Occipital lobe (tissue), 2 donors: ENCODE measurements around the gene FSTL5. TPM values are rescaled to one million over a fixed set of nuclear protein-coding genes. Genes with fewer than 3 reads are reported as not detected.

Experiments used
- DNase-seq: peaks from one replicate; lab custom pipeline; 2025; lab: John Stamatoyannopoulos, UW
- total RNA-seq: library from RNA; depleted of rRNA; stranded (reverse); fragments of >200 nt; gene quantifications from one replicate; pipeline ENCODE4 v1.2.3, GENCODE V29; 2014

Gene FSTL5
- total RNA-seq, 1 donor from 2014 or later, result 60.8 TPM

GRCh38 chr4:161583549-161583948 lies 580.3 kb downstream of the FSTL5 start:
- DNase-seq, result no peak

DNA sequence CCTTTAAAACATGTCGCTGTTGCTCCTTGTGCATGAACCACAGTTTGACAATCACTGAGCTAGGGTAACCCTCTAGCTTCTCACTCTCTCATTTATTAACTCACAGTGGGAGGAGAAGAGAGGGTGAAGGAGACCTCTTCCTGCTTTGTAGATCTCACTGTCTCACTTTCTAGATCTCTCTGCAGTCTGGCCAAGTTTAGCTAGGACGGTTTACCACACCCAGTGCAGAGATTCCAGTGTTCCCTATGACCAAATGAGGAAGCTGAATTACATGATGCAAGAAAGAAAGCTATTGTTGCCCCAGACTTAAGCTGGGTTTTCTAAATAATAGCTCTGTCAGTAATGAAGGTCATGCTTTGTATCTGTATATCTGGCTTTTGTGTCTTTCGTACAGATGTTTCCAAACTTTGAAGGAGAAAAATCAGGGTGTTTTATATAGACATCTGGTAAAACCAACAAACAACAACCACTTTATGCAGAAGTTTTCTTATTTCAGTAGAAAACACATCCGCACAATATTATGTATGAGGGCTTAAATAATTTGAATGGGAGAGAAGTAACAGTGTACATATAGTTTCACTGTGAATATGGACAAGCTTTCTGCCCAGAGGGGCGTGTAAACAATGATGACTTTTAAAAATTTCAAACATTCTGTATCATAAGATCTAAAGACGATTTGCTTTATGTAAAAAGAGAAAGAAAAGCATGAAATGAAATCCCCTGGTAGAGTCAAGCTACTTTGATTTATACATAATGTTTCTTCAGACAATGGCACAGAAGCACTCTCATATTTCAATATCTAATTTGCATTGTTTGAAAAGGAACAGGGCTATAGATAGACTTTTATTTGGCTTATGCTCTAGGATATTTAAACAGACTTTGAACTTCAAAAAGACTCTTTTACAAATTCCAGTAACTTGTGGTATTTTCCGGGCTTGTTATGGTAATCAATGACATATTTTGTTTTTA lies 582.3 kb downstream of the FSTL5 start:
- DNase-seq, result no peak

GRCh38 chr4:161577579-161578301 lies 586.1 kb downstream of the FSTL5 start:
- no peak for DNase-seq

DNA sequence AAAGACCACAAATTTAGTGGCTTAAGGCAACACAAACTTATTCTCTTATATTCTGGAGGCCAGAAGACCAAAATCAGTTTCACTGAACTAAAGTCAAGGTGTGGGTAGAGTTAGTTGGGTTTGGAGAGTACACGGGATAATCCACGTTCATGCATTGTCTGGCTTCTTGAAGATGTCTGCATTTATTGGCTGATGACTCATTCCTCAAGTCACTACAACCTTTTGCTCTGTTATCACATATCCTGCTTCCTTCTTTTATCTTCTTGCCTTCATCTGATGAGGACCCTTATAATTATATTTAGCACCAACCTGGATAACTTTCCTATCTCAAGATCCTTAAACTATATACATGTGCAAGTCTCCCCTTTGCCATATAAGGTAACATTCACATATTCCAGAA lies 590.0 kb downstream of the FSTL5 start:
- no peak for DNase-seq

DNA sequence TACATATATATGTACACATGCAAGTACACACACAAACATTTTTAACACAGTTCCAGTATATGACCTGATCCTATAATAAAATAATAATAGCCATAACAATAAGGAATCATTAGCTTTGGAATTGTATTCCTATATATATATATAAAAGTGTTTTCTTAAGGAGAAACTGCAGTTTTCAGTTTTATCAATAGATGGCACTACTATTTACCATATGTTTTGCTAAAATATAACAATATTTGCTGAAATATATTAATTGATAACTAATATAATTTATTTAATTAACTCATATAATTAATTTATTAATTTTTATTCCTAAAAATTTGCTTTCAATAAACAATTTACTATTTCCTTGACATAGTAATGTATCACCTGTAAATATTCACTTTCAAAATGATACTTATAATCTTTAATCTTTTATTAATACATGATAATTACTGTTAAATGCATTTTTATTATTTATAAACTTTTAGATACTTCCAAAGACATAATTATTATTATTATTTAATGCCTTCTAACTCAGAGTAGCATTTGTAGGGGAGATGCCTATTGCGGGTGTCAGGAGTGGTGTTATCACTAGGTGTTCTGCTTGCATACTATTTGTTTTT lies 599.5 kb downstream of the FSTL5 start:
- DNase-seq, result no peak

GRCh38 chr4:161555689-161556660 lies 607.8 kb downstream of the FSTL5 start:
- DNase-seq, result no peak

GRCh38 chr4:161554372-161554990 lies 609.3 kb downstream of the FSTL5 start:
- no peak for DNase-seq

DNA sequence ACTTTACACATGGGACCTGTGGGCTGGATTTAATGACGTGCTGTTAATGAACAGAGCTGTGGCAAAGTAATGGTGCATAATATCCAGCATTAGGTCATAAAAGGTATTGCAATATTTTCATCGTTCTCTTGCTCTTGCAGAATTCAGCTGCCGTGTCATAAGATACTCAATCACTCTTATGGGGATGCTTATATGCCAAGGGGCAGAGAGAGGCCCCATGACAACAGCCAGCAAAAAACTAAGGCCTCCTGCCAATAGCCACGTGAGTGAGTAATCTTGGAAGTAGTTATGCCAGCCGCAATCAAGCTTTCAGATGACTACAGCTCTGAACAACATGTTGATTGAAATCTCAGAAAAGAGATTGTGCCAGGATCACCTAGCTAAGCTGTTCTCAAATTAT lies 616.9 kb downstream of the FSTL5 start:
- DNase-seq, result no peak

- no peak for DNase-seq
These were observed 623.5 kb downstream of the FSTL5 start for GRCh38 chr4:161540265-161540664.

GRCh38 chr4:161538941-161539340 lies 624.9 kb downstream of the FSTL5 start:
- DNase-seq, result no peak

DNA sequence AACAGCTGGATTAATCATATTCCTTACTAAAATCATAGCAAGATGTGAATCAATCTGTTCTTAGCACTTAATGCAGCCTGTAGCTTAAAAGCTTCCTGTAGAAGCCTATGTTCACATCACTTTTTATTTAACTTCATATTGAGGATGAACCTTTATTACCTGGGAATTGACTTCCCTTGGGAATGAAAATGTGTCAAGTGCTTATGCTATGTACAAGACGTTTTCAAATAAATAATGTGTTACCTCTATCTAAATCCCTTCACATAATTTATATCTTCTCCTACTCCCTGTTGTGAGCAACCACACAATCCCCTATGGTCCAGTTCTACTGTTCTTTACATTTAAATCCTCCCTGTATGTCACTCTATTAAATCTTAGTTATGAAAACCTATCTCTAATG lies 633.1 kb downstream of the FSTL5 start:
- no peak for DNase-seq

- no peak for DNase-seq
These were observed 638.7 kb downstream of the FSTL5 start for GRCh38 chr4:161525121-161525520.

DNA sequence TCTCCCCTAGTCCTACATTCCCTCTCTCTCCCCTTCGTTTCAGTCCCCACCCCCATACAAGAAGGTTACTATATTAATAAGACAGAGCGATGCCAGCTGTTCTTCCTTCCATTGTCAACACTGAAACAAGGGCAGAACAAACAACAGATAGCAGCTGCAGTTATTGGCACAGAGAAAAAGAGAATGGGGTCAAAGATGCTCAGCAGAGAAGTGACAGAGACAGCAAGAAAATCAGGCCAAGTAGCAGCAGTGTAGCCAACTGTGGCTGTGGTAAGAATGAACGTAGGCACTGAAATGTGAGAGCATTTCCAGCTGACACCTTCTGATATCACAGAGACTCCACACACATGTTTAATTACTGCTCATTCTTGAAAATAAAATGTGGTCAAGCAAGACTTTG lies 641.8 kb downstream of the FSTL5 start:
- DNase-seq, result no peak

GRCh38 chr4:161519611-161520010 lies 644.2 kb downstream of the FSTL5 start:
- DNase-seq, result no peak

DNA sequence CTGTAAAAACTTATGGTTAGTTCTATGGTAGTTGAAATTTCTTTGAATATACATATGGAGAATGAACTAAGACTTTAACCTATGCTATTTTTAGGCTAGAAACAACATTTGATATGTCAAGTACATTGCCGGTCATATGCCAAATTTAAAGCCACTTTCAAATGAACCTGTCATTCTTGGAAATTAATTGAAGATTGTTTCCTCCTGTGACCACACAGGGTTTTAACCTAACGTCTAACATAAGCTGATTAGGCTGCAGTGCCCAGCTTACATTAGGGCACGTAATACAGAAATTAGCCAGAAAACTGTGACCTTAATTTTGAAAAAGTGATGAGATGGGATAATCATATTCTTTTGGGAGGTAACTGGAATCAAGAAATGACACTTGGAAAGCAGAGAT lies 645.9 kb downstream of the FSTL5 start:
- no peak for DNase-seq

- DNase-seq, result no peak
These were observed 658.7 kb downstream of the FSTL5 start for GRCh38 chr4:161505141-161505540.

DNA sequence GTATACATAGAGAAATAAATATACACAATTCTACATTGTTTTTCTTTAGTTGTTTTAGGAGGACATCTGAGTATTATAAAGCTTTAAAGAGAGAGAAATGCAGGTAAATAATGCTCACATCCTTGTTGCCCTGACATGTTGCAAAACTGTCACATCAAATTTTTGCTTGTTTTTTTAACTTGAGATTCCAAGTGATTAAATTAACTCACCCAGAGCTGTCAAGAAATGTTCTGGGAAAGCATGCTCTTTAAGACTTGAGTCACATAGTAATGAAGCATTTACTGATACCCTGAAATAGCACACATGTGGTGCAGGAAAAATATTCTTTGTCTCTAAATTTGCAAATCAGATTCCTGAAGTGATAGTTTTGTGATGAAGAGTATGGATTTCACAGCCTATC lies 665.6 kb downstream of the FSTL5 start:
- no peak for DNase-seq

GRCh38 chr4:161486461-161486860 lies 677.3 kb downstream of the FSTL5 start:
- DNase-seq, result no peak

- no peak for DNase-seq
These were observed 697.5 kb downstream of the FSTL5 start for GRCh38 chr4:161466316-161466715.

DNA sequence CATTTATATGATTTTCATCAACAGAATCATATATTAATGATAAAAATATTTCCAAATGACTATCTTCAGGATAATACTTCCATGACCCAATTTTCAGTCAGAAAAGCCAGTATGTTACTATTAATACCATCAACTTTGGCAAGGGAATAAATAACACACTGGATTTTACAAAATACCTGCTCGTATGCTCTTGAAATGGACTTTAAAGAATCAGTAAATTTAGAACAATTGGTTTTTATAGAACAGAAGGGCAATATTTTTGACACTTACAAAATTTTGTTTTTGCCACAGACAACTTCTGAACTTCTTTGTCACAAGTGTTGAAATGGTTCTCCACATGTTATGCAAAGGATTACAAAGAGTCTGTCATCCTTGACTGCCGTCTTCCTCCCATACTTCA lies 700.4 kb downstream of the FSTL5 start:
- no peak for DNase-seq

- DNase-seq, result no peak
These were observed 705.9 kb downstream of the FSTL5 start for GRCh38 chr4:161457906-161458305.
